GM19468 (cell line): Measurements from ENCODE around the gene ABCD2.
"Not testable (repeated sequence)": the region's sequence is repeated elsewhere in the genome, so short reads cannot be mapped to it uniquely, and the experiment has no call there.

ENCODE experiments used
- ATAC-seq: cut with Tn5 transposase; IDR thresholded peaks from one replicate; pipeline ENCODE4 v1.9.1; 2021; ENCODE audit warnings: mild to moderate bottlenecking, moderate library complexity, moderate number of reproducible peaks; ENCODE audit not compliant: unreplicated experiment; ENCODE audit errors: extremely low read depth

Gene ABCD2

GRCh38 chr12:39616251-39616650 is 3.4 kb downstream of the ABCD2 start:
- ATAC-seq = no peak

- no peak for ATAC-seq
Observed at GRCh38 chr12:39613525-39613924, 6.1 kb downstream of the ABCD2 start.

- no peak for ATAC-seq
Observed at GRCh38 chr12:39612250-39612649, 7.4 kb downstream of the ABCD2 start.

DNA sequence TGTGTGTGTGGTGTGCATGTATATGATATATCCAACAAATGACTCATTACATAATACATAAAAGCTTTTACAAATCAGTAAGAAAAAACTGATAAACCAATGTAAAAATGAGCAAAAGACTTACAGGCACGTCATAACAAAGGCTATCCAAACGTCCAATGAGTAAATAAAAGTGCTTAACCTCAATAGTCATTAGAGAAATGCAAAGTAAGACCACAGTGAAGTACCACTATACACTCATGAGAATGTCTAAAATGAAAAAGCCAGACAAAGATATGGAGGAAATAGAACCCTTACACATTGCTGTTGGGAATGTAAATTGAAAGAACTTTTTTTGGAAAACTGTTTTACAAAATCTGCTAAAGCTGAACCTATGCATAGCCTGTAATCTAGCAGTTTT is 7.8 kb downstream of the ABCD2 start:
- no peak for ATAC-seq

- no peak for ATAC-seq
Observed at GRCh38 chr12:39610436-39611025, 9.1 kb downstream of the ABCD2 start.

GRCh38 chr12:39606712-39607423 is 12.7 kb downstream of the ABCD2 start:
- ATAC-seq = no peak

GRCh38 chr12:39605996-39606395 is 13.6 kb downstream of the ABCD2 start:
- ATAC-seq = no peak

DNA sequence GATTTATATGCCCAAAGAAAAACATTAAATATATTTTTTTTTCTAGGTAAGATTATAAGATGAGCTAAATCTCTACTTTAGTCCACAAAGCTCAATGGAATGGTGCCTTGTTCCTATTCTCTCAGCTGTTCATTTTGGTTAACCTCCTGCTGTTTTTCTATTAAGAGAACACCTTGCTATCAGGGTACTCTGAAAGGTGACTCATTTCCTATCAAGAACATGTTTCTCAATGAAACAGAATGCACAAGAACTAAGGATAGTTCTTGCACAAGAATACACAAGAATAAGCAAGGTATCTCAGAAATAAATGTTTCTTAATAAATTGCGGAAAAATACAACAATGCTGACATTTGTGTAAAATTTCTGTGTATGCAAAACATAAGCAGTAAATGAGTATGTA is 14.1 kb downstream of the ABCD2 start:
- ATAC-seq = no peak

GRCh38 chr12:39603065-39603464 is 16.5 kb downstream of the ABCD2 start:
- no peak for ATAC-seq

DNA sequence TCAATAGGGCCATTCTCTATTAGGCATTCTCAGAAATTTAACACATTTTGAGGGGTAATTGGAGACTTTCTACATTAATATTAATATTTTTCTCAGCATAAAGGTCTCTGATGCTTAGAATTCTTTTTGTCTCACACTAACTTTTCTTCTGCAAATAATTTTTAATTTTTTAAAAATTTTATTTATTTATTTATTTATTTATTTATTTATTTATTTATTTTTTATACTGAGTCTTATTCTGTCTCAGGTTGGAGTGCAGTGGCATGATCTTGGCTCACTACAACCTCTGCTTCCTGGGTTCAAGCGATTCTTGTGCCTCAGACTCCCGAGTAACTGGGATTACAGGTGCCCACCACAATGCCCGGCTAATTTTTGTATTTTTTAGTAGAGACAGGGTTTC is 17.7 kb downstream of the ABCD2 start:
- not testable (repeated sequence) for ATAC-seq

- ATAC-seq = no peak
Observed at GRCh38 chr12:39595928-39596327, 23.7 kb downstream of the ABCD2 start.

GRCh38 chr12:39592295-39592694 is 27.3 kb downstream of the ABCD2 start:
- no peak for ATAC-seq

DNA sequence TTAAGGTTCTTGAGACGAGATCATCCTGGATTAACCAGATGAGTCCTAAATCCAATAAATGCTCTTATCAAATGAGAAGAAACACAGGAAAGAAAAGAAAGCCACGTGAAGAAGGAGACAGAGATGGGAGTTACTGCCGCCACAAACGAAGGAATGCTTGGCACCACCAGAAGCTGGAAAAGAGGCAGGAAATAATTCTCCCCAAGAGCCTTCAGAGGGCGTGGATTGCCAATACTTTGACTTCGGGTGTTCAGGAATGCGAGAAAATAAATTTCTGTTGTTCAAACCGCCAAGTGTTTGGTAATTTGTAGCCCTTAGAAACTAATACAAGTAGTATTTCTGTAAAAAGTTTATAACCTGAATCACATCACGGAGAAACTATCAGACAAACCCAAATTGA is 31.3 kb downstream of the ABCD2 start:
- no peak for ATAC-seq

GRCh38 chr12:39587225-39587624 is 32.4 kb downstream of the ABCD2 start:
- ATAC-seq = peak; percentile 74

DNA sequence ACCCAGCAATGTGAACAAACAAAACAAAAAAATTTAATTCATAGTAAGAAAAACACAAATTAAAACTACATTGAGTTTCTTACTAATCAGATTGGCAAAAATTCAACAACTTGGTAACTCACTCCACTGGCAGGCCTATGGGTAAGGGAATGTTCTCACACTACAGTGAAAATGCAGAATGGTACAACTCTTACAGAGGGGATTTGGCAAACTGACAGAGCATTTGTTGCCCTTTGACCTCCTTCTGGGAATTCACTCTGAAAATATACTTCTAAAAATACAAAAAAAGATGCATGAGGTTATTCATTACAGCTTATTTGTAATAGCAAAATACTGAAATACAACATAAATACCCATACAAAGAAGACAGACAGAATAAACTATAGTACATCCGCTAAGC is 32.8 kb downstream of the ABCD2 start:
- ATAC-seq = no peak

DNA sequence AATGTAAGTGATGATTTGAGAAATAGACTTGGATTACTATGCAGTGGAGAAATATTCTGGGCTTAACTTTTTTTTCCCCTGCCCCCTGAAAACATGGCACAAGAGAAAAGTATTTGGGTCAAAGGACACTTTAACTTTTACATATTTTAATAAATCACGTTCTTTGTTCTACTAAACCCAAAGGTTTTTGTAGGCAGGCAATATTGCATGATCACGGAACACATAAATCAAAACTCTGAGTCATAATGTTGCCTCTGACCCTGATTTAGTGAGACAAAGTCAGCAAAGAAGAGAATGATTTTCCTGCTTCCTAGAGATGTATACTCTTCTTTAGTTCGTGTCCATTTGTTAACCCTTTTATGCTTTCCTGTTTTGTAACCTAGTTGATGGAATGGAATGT is 38.0 kb downstream of the ABCD2 start:
- ATAC-seq = no peak

DNA sequence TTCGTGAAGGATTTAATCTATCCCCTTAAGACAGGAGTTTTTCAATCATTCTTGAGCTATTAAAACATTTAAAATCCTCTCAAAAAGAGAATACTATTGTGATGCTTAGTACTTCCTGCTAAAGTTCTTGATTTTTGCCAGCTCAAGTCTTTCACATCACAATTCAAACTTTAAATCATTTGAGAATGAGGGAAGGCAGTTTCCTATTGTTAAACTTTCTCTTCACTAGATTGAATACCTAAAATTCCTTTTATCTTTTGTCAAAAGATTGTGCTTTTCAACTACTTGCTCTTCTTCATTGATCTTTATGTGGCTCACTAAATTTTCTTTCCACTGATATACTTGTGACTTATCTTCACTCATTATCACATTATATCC is 44.1 kb downstream of the ABCD2 start:
- no peak for ATAC-seq

GRCh38 chr12:39574785-39575497 is 44.7 kb downstream of the ABCD2 start:
- ATAC-seq = no peak

- no peak for ATAC-seq
Observed at GRCh38 chr12:39574378-39574777, 45.2 kb downstream of the ABCD2 start.

GRCh38 chr12:39573971-39574370 is 45.6 kb downstream of the ABCD2 start:
- no peak for ATAC-seq

DNA sequence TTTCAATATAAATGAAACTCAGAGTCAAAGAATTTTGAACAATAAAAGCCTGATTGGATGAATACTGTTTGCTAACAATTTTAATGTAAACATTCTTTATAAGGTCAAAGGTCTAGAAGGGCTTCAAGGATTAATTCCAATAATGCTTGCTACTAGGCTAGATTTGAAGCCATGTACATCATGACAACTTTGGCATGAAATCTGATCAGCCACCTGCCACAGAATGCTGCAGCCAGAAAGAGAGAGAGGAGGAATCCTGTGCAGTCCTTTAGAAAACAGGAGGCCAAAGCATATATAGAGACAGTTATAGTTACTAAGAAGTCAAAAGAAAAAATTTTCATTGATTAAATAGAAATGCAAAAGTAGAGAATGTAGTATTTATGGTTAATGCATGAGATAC is 47.1 kb downstream of the ABCD2 start:
- ATAC-seq = no peak

DNA sequence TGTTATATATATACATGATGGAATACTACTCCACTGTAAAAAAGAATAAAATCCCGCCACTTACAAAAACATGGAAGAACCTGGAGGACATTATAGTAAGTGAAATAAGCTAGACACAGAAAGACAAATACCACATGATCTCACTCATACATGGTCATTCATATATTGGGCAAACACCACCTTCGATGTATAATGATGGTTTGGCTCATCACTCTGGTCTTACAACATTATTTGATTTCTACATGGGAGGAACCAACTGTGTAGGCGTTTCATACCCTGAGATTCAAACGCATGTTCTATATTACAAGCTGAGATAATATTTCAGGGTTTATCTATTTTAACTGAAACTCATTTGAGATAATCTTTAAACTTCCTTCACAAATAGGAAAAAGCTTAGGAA is 48.3 kb downstream of the ABCD2 start:
- ATAC-seq = no peak
